ENCODE measurements around the gene MAST4. TPM values are rescaled to one million over a fixed set of nuclear protein-coding genes. Genes with fewer than 3 reads are reported as not detected.

MAST4 gene
- total and polyA plus RNA-seq, 4 donors = 3.7 to 9.5 (median 6.5) TPM

- WGBS = 95% methylated on average over 1 of the region's 1 CpG
- DNase-seq (ENCODE audit: low spot score) = no peak
- H3K4me1 ChIP-seq (ENCODE audit: control insufficient read depth in 4 of 4, insufficient read depth in 4 of 4, low read length in 3 of 4) = peaks cover 0 to 3% (median 0%) of the 10 kb centered on the region in 4 donors
- no peak overlapping the region for H3K9ac ChIP-seq (ENCODE audit: low read depth in 1 of 2, low read length in 2 of 2)
- H3K27me3 ChIP-seq (ENCODE audit: control insufficient read depth in 4 of 4, insufficient read depth in 4 of 4, low read length in 3 of 4) = no peaks in the 10 kb centered on the region
- TF ChIP-seq MAX (IDR thresholded peaks at IDR 0.05) (no peak), CTCF (IDR thresholded peaks at IDR 0.05; ENCODE audit: low read depth, low read length, missing input control) (no peak), HNF4A (conservative IDR thresholded peaks at IDR 0.05) (no peak), REST (IDR thresholded peaks at IDR 0.05) (no peak), ZBTB33 (IDR thresholded peaks at IDR 0.05) (no peak), JUND (IDR thresholded peaks at IDR 0.05) (no peak), NR2F2 (IDR thresholded peaks at IDR 0.05) (no peak), FOXA2 (IDR thresholded peaks at IDR 0.05) (no peak)
- no peak overlapping the region for H3K4me3 ChIP-seq (ENCODE audit: low read depth in 1 of 3, low read length in 3 of 3)
- no peak overlapping the region for H3K27ac ChIP-seq (ENCODE audit: low read depth in 1 of 2, low read length in 2 of 2)
- H3K36me3 ChIP-seq (ENCODE audit: control insufficient read depth in 4 of 4, insufficient read depth in 3 of 4, low read depth in 1 of 4, low read length in 3 of 4) = no peaks in the 10 kb centered on the region
- H3K9me3 ChIP-seq (ENCODE audit: control insufficient read depth in 4 of 4, low read length in 3 of 4) = no peaks in the 10 kb centered on the region
Measured at GRCh38 chr5:66849803-66850202, 253.6 kb downstream of the MAST4 start.

- Histone ChIP-seq H3K27ac (ENCODE audit: low read depth in 1 of 2, low read length in 2 of 2) (no peak overlapping the region), H3K4me1 (ENCODE audit: control insufficient read depth in 4 of 4, insufficient read depth in 4 of 4, low read length in 3 of 4) (peaks cover 0 to 3% (median 0%) of the 10 kb centered on the region in 4 donors), H3K36me3 (ENCODE audit: control insufficient read depth in 4 of 4, insufficient read depth in 3 of 4, low read depth in 1 of 4, low read length in 3 of 4) (no peaks in the 10 kb centered on the region), H3K4me3 (ENCODE audit: low read depth in 1 of 3, low read length in 3 of 3) (no peak overlapping the region), H3K9me3 (ENCODE audit: control insufficient read depth in 4 of 4, low read length in 3 of 4) (no peaks in the 10 kb centered on the region), H3K9ac (ENCODE audit: low read depth in 1 of 2, low read length in 2 of 2) (no peak overlapping the region), H3K27me3 (ENCODE audit: control insufficient read depth in 4 of 4, insufficient read depth in 4 of 4, low read length in 3 of 4) (no peaks in the 10 kb centered on the region)
- DNase-seq (ENCODE audit: low spot score) = no peak
- TF ChIP-seq EGR1 (IDR thresholded peaks at IDR 0.05; ENCODE audit: low read depth in 2 of 2) = no peak
- TF ChIP-seq HNF4G (IDR thresholded peaks at IDR 0.05) = no peak
- no peak for TF ChIP-seq NR2F2 (IDR thresholded peaks at IDR 0.05)
- TF ChIP-seq RXRA (IDR thresholded peaks at IDR 0.05) = no peak
- TF ChIP-seq ZBTB33 (IDR thresholded peaks at IDR 0.05) = no peak
- TF ChIP-seq CTCF (IDR thresholded peaks at IDR 0.05; ENCODE audit: low read depth, low read length, missing input control) = no peak
- 86% methylated on average over 5 of the region's 5 CpGs for WGBS
Measured at GRCh38 chr5:66850354-66851075, 254.3 kb downstream of the MAST4 start.

Measured in liver (tissue), 9 donors.